Testis (tissue), 2 donors: ENCODE data around the gene MAP2K5.

Experiments used
- POLR2A ChIP-seq: fragments of 450-650 bp; IDR thresholded peaks from one replicate; pipeline ENCODE4 v1.6.1; 2017; ENCODE audit warnings: antibody characterized with exemption, mild to moderate bottlenecking, moderate library complexity
- TF ChIP-seq, protein P1 (sequence below), 3 experiments: fragments of 450-650 bp in 2 of 3; fragments of 200-600 bp in 1 of 3; sonication (generic) in 1 of 3; IDR thresholded peaks; one replicate each; pipeline ENCODE4 v1.5.1; 2016 to 2019; ENCODE audit warnings: antibody characterized with exemption in 3 of 3, mild to moderate bottlenecking in 2 of 3, moderate library complexity in 1 of 3

DNA sequence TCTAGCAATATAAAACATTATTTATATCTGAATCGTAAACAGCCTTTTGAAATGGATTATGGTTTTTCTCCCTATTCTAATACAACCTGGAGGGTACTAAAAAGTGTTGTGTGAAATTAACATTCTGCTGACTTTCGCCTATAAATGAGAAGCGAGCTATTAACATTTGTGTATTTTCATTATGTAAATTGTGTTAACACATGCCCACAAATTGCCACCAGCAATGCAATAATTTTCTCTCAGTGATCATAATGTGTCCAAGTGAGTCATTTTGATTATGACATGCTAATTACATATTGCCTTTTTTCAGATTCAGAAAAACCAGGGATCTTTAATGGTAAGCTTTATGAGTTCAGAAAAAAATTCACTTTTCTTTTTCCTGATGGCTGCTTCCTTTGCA lies 205.4 kb downstream of the MAP2K5 start:
- TF ChIP-seq, protein P1, sequence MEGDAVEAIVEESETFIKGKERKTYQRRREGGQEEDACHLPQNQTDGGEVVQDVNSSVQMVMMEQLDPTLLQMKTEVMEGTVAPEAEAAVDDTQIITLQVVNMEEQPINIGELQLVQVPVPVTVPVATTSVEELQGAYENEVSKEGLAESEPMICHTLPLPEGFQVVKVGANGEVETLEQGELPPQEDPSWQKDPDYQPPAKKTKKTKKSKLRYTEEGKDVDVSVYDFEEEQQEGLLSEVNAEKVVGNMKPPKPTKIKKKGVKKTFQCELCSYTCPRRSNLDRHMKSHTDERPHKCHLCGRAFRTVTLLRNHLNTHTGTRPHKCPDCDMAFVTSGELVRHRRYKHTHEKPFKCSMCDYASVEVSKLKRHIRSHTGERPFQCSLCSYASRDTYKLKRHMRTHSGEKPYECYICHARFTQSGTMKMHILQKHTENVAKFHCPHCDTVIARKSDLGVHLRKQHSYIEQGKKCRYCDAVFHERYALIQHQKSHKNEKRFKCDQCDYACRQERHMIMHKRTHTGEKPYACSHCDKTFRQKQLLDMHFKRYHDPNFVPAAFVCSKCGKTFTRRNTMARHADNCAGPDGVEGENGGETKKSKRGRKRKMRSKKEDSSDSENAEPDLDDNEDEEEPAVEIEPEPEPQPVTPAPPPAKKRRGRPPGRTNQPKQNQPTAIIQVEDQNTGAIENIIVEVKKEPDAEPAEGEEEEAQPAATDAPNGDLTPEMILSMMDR (IDR thresholded peaks at IDR 0.05): no peak
- no peak for TF ChIP-seq POLR2A
